GM21723 (cell line): ENCODE data around the gene COX4I2.

Source experiments
- ATAC-seq: cut with Tn5 transposase; IDR thresholded peaks from one replicate; pipeline ENCODE4 v1.9.1; 2021; ENCODE audit warnings: mild to moderate bottlenecking, moderate library complexity; ENCODE audit not compliant: unreplicated experiment

COX4I2 gene

DNA sequence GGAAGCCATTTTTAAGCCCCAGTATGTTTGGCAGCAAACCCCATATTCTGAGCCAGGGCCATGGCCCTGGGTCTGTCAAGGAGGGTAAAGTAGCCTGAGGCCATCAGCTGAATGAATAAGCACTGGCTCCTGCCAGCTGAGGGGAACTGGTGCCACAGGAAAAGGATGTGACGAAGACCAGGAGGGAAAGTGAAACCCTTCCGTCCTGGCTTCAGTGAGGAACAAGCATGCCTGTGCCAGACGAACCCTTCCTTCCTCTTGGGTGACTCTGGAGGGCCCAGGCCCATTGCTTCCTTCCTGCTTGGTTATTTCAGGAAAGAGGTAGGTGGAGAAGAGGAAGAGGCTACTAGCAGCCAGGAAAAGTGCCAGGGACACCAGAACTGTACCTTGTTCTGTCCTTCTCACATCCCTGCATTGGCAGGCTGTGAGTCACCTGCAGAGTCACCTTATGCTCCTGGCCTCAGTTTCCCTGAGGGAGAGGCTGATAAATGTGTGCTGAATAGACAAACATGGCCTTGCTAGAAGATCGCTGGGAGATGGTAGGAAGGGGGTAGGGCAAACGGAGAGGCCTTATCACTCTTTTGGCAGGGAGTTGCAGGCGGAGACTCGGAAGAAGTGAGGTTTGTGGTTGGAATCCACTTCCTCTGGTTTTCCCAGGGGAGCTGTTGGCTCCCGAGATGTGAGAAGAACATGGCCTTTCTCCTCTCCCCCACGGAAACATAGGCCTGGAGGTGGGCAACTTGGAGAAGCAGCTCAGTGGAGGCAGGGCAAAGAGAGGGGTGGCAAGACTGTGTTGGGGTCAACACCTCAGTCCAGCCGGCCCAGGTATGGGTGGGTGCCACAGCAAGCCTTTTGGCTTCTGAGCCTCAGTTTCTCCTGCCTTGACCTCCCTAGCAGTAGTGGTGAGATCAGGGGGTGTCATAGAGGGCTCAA is 37.4 kb downstream of the COX4I2 start:
- ATAC-seq, result peak; percentile 58

DNA sequence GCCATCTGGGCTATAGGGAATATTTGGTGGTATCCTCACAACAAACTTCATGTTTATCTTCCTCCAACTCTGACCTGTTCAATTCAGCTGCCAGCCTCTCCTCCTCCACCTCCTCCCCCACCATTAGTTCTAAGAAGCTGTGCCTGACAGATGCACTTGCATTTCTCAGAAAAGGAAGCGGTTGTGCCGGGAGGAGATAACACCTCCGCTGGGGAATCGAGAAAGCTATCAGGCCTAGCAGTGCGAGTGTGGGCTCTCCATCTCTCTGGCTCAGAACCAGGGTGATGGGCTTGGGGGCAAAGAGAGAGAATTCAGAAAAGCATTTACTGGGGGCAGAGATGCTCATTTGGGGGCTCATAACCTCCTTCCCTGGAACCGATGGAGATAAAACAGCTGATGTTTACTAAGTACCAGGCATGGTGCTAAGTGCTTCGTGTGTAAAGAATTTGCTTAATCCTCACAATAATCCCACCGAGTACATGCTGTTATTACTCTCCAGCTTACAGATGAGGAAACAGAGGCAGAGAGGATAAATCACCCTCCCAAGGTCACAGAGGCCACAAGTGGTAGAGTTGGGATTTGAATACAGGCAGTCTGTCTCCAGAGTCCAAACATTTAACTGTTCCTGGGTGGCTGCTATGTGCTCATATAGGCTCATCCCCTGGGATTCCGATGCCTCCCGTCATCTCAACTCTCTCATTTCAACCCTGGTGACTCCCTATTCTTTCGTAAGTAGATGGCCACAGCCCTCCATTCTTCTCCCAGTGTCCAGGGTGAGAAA is 38.3 kb downstream of the COX4I2 start:
- peak; percentile 48 for ATAC-seq

DNA sequence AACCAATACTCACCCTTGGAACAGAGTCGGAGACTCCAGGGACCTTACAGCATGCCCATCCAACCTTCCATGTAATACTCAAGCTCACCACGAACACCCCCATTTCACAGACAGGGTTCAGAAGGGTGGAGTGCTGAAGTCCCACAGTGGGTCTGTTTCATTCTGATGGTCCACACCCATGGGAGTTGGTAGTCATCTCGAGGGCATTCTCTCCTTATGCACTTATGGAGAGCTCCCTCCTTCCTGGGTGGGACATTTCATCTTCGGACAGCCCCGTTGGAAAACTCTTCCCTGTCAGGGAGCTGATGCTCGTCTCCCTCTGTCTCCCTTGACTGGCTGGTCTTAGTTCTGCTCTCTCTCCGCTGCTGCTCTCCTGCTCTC is 38.9 kb downstream of the COX4I2 start:
- ATAC-seq, result no peak

DNA sequence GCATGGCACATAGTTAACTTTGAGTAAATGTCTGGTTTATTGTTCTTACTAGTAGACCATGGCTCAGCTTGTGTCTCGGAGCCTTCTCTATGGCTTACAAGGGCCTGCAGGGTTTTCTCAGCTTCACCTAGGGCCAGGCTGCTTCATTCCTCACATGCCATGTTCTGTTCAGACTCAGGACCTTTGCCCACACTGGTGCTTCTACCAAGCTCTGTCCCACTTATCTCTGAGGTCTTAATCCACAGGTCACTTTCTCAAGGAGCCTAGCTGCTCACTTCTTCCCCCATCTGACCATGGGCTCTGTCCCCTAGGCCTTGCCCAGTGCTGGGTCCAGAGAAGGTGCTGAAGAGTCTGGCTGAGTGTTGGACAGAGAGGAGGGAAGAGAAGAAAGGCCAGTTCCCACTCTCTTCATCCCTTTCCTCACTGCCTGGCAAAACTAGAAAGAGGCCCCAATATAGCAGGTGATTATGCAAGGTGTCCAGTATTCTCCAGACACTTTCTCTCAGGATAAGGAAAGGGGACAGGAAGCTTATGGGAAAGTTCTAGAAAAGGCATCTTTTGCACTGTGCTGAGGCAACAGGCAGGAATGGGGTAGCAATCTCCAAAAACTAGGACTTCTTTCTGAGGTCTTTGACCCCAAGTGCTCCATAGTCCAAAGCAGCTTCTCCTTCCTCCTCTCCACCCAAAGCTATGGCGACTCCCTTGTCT is 40.0 kb downstream of the COX4I2 start:
- ATAC-seq, result no peak

DNA sequence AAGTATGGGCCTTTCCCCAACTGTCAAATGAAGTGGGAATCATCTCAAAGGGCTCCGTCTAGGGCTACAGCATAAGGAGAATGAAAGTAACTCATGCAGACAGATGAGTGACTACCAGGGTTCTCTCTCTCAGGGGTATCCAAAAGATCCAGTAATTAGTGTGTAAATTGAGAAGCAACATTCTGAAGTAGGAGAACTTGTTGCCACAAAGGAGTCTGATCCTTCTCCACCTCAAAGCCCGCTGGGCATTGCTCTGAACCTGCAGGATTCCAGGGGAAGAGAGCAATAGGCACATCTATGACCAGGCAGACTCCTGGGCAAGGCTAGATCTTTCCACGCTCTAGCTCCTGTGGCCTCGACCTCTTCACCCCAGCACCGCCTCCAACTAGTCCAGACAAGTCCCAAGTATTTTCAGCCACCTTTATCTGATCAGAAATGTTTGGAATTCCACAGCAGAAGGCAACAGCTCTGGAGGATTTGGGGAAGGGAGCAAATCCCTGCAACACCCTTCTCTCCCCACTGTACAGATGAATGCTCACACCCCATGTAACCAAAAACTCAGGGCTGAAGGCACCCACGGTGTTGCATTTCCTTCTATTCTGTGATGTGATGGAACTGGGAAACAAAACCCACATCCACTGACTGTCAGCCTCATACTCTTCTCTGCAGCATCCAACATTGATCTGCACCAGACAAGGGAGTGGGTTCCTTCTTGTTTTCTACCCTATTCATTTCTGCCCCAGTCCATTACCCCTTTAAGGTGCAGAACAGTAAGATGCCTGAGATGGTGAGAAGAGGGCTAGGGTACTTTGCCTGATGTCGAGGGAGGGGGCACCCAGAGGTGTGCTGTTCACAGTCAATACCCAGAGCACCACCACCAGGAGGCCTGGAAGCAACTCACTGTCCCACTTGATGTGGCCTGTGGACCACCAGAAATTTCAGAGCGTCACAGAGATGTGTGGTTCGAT is 41.0 kb downstream of the COX4I2 start:
- no peak for ATAC-seq

DNA sequence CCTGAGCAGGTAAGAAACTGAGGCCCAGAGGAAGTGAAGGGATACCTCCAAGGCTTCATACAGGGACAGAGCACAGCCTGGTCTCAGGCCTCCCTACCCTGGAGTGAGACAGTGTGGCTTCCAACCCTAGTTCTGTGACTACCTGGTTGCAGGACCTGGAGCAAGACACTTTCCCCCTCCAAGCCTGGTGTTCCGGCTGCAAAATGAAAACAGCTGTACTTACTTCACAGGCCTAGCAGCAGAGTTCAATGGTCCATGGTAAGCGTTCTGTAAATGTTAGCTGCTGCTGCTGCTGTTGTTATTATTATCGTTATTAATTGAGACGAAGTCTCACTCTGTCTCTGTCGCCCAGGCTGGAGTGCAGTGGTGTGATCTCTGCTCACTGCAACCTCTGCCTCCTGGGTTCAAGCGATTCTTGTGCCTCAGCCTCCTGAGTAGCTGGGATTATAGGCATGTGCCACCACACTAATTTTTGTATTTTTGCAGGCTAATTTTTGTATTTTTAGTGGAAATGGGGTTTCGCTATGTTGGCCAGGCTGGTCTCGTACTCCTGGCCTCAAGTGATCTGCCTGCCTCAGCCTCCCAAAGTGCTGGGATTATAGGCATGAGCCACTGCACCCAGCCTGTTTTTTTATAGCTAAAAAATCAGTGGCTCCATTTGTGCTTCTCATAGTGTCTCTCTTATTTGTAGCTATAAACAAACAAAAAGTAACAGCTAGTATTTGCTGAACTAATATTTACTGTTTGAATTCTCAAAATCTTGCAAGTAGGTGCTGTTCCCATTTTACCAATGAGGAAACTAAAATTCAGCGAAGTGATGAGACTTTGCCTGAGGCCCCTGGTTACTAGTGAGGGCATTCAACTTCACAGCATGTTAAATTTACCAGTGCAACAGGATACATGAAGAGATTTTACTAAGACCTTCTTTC is 41.9 kb downstream of the COX4I2 start:
- ATAC-seq, result no peak

DNA sequence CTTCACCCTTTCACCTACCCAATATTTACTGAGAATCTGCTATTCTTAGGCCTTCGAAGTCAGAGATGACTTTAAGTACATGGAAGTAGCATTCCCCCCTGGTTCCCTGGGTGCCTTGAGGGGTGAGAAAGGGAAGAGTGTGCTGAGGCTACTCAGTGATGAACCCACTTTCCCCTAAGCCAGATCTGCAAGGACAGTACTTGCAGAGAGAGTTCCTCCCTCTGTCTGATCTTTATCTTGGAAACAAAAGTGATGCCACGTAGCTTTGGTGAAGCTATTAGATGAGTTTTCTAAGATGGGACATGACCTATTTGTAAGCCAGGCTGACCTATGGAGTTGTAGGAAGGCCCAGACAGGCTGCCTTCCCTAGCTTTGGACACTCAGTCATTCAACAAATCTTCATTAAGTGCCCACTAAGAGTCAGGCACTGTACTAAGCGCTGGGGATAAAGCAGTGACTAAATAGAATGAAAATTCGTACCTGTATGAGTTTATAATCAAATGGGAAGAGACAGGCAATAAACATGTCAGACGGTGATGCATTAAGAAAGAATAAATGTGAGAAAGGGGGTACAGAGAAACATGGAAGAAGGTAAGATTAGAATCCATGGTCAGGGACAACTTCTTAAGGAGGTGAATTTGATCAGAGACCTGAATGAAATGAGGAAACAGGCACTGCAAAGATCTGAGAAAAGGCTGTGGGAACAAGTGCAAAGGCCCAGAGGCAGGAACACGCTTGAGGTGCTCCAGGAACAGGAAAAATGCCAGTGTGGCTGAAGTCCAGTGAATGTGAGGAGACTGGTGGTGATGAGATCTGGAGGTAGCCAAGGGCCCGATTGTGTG is 42.8 kb downstream of the COX4I2 start:
- no peak for ATAC-seq

DNA sequence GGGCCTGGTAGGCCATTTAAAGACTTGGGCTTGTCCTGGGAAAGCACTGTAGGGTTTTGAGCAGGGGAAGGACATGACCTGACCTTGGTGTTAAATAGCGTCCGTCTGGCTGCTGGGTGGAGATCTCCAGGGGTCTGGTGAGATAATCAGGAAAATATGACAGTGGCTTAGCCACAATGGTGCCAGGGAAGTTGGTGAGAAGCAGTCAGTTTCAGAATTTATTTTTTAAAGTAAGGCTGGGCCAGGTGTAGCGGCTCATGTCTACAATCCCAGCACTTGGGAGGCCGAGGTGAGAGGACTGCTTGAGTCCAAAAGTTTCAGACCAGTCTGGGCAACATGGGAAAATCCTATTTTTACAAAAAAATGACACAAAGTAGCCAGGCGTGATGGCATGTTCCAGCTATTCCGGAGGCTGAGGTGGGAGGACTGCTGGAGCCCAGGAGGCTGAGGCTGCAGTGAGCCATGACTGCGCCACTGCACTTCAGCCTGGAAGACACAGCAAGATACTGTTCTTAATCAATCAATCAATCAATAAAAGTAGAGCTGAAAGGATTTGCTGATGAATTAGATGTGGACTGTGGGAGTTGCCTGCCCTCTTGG is 43.5 kb downstream of the COX4I2 start:
- ATAC-seq, result no peak

DNA sequence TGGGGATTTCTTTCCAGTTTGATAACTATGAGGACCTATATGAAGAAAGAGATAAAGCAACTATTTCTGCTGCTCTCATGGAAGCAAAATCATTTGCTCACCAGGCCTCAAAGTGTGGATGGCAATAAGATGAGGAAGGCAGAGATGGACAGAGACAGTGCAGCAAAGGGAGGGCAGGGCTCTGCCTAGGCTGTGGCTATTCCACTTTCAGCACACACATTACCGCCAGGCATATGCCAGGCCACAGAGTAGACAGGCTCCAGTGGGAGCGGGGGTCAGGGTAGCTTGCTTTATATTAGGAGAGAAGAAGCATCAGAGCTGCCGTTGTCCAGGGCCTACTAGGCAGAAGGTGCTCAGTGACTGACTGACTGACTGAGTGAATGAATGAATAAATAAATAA is 44.1 kb downstream of the COX4I2 start:
- ATAC-seq, result no peak

DNA sequence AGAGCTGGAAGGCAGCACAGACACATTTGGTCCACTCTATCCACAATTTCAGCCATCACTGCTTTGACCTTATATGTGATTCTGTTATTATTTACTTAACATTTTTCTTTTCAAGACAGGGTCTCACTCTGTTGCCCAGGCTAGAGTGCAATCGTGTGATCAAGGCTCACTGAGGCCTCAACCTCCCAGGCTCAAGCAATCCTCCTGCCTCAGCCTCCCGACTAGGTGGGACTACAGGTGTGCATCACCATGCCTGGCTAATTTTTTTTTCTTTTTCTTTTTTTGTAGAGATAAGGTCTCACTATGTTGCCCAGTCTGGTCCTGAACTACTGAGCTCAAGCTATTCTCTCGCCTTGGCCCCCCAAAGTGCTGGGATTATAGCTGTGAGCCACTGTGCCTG is 44.6 kb downstream of the COX4I2 start:
- ATAC-seq, result no peak

DNA sequence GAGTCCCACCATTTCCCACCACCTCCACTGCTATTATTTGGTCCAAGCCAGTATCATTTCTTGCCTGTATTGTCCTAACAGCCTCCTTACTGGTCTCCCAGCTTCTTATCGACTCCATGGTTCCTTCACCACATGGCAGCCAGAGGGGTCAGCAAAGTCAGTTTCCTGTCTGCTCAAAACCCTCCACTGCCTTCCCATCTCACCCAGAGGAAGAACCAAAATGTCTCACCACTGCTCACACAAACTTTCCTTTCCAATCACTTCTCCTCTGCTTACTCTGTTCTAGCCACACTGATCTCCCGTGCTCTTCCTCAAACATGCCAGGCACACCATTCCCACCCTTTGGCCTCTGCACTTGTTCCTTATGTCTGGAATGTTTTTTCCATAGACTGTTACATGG is 45.2 kb downstream of the COX4I2 start:
- ATAC-seq, result no peak

DNA sequence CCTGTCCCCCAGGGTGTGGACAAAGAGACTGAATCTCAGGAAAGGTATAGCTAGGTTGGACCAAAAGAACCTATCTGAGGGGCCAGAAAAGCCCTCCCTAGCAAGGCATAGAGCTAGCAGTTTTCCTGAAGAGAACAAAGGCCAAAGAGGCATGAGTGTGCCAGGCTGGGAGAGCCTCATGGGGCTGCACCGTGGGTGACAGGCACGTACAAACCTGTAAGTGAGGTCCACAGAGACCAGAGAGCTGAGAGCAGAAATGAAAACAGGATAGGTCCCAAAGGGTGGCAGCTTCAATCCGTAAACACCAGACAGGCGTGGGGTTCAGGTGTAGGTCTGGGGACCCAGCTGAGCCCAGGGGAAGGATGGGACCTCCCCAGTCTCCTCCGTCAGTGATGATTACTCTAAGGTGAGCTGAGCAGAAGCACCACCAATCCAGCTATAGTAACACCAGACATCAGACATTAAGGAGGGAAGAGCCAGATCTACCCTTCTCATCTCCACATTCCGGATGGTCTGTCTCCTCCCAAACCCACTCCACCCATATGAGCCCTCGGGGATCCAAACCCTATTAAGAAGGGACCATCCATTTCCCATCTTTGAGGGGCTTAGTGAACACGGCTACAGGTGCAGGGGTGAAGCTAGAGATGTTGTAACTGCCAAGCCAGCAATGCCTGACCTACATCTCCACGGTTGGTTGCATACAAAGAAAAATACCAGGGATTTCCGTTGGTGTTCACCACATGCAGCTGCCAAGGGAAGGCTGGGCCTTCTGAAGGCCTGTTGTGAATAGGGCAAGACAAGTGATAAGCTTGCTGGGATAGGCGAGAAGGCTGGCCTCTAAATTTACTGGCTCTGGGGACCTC is 46.7 kb downstream of the COX4I2 start:
- ATAC-seq, result peak; percentile 40

DNA sequence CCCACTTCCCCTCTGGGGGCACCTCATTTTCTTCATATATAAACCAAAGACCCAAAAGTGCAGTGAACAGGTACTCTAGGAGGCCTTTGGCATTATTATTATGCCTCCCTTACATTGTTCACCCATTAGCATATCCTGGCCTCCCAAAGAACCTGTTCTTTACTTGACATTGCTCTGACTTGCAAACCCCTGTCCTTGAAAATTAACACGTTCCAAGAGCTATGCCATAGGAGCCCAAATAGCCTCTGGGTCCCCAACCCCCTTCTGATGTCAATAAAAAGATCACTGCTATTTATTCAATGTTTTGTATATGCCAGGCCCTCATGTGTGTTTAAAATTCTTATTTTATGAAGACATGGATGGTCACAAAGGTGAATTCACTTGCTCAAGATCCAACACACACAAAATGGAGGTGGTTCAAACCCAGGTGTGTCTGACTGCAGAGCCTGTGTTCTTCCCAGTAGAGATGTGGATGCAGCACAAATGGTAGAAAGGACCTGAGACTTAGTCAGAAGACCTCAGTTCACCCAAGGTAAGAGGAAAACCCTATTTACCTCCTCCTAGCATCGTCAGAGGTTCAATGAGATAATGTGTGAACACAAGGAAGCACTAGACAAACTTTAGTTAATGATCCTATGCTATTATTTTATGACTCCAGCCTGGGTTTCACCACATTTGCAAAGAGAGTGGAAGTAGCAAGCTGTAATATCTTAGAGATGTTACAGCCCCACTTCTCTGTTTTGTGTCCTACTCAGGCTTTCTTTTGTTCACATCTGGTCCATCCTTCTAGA is 48.3 kb downstream of the COX4I2 start:
- ATAC-seq, result no peak

DNA sequence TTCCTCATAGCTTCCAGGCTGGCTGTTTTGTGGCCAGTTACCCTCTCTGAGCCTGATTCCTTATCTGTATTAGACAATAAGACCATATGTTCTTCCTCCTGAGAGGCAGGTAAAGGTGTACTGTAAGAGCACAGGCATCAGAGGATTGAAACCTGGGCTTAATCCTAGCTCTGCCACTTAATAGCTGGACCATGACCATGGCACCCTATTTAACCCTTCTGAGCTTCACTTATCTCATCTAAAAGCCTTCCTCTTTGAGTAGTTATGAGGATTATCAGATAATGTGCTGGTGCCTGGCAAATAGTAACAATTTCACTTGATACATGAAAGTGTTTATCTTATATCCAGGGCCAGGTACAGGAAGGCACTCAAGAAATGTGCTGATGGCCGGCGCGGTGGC is 50.1 kb downstream of the COX4I2 start:
- no peak for ATAC-seq

DNA sequence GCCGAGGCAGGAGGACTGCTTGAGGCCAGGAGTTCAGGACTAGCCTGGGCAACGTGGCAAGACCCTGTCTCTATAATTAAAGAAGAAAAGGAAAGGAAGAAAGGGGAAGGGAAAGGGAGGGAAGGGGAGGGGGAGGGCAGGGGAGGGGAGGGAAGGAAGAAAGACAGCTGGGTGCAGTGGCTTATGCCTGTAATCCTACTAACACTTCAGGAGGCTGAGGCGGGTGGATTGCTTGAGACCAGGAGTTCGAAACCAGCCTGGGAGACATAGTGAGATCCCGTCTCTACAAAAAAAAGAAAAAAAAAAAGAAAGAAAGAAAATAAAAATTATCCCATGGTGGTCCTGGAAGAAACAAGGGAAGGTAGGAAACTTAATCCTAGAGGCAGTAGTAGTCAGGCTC is 51.4 kb downstream of the COX4I2 start:
- ATAC-seq, result no peak

DNA sequence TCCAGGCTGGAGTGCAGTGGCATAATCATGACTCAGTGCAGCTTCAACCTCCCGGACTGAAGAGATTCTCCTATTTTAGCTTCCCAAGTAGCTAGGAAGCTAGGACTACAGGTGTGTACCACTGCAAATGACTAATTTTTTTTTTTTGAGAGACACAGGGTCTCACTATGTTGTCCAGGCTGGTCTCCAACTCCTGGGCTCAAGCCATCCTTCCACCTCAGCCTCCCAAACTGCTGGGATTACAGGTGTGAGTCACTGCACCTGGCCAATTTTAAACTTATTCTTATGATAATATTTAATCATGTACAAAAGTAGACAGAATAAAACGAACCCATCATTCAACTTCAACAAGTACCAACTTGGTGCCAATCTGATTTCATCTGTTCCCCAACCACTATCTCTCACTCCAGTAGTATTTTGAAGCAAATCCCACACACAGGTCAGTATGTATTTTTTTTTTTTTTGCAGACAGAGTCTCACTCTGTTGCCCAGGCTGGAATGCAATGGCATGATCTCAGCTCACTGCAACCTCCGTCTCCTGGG is 52.5 kb downstream of the COX4I2 start:
- no peak for ATAC-seq
